Stomach (tissue), 9 donors: ENCODE data around the gene NID2. TPM values are rescaled to one million over a fixed set of nuclear protein-coding genes. Genes with fewer than 3 reads are reported as not detected.

Experiments used
- DNase-seq, 2 donors: peaks; one replicate each; pipeline versions ENCODE4 v3.0.0 to v3.0.0-alpha.2; 2013 to 2019
- H3K27ac ChIP-seq, 5 donors: fragments of 200-600 bp in 4 of 5; sonication (generic) in 4 of 5; one replicate each; pipeline ENCODE4 v1.5.1; 2013 to 2019; ENCODE audit warnings: mild to moderate bottlenecking in 1 of 5, moderate library complexity in 1 of 5
- H3K27me3 ChIP-seq, 3 donors: fragments of 200-600 bp; sonication (generic); one replicate each; pipeline ENCODE4 v1.5.1; 2017 to 2019; ENCODE audit warnings: mixed run types in 1 of 3
- H3K36me3 ChIP-seq, 4 donors: fragments of 200-600 bp; sonication (generic); 1 replicate in 3 of 4; 2 replicates in 1 of 4; pipeline ENCODE4 v1.5.1; 2016 to 2019
- H3K4me1 ChIP-seq, 4 donors: fragments of 200-600 bp; sonication (generic); one replicate each; pipeline ENCODE4 v1.5.1; 2016 to 2019
- H3K4me3 ChIP-seq, 4 donors: fragments of 200-600 bp; sonication (generic) in 3 of 4; one replicate each; pipeline ENCODE4 v1.5.1; 2016 to 2019; ENCODE audit warnings: mild to moderate bottlenecking in 1 of 4
- H3K9me3 ChIP-seq, 4 donors: fragments of 200-600 bp; sonication (generic); one replicate each; pipeline ENCODE4 v1.5.1; 2016 to 2019
- EP300 ChIP-seq: sonication (generic); formaldehyde crosslinking; IDR thresholded peaks from one replicate; pipeline ENCODE4 v1.6.1; 2017; ENCODE audit warnings: antibody characterized with exemption
- POLR2A ChIP-seq, 4 donors: fragments of 450-650 bp; IDR thresholded peaks; one replicate each; pipeline ENCODE4 v1.6.1; 2016; ENCODE audit warnings: antibody characterized with exemption in 4 of 4, control low read depth in 2 of 4, mild to moderate bottlenecking in 1 of 4, moderate library complexity in 1 of 4
- POLR2AphosphoS5 ChIP-seq, 3 donors: sonication (generic); formaldehyde crosslinking; IDR thresholded peaks; one replicate each; pipeline ENCODE4 v1.6.1; 2016; ENCODE audit warnings: antibody characterized with exemption in 3 of 3
- WGBS, 5 donors: extraction: QIAGEN DNeasy Blood & Tissue Kit in 3 of 5; methylation state at CpG; one replicate each; pipeline versions ENCODE4 v1.1.5 to v1.1.7; 2013 to 2018; 5-methylcytosine and 5-hydroxymethylcytosine counted together
- intact Hi-C: fragments of 100-400 bp; cut with DNase I; formaldehyde crosslinking; loops from one replicate; pipeline ENCODE4 v1.15.1; 2023; ENCODE audit warnings: low total_unique reads
- polyA plus RNA-seq, 3 donors: library from polyadenylated mRNA; stranded (reverse); fragments of 200-250 nt; gene quantifications; one replicate each; pipeline ENCODE4 v1.2.3, GENCODE V29; 2013
- total RNA-seq, 5 donors: library from RNA; depleted of rRNA; stranded (reverse); fragments of >200 nt; gene quantifications; one replicate each; pipeline versions ENCODE4 v1.1.0 to v1.2.3, GENCODE V29; 2014 to 2016
- TF ChIP-seq, protein P1 (sequence below), 7 experiments: fragments of 450-650 bp in 4 of 7; fragments of 200-600 bp in 3 of 7; sonication (generic) in 3 of 7; IDR thresholded peaks; one replicate each; pipeline ENCODE4 v1.5.1; 2016 to 2019; ENCODE audit warnings: antibody characterized with exemption in 7 of 7, control low read depth in 2 of 7, mild to moderate bottlenecking in 1 of 7
- donor health status: healthy with polysubstance abuse.
- donor health status: Bipolar disorder and iron deficiency.
- donor health status: healthy.

The NID2 gene
- total and polyA plus RNA-seq, 8 donors, result 1.7 to 67.0 (median 14.2) TPM

DNA sequence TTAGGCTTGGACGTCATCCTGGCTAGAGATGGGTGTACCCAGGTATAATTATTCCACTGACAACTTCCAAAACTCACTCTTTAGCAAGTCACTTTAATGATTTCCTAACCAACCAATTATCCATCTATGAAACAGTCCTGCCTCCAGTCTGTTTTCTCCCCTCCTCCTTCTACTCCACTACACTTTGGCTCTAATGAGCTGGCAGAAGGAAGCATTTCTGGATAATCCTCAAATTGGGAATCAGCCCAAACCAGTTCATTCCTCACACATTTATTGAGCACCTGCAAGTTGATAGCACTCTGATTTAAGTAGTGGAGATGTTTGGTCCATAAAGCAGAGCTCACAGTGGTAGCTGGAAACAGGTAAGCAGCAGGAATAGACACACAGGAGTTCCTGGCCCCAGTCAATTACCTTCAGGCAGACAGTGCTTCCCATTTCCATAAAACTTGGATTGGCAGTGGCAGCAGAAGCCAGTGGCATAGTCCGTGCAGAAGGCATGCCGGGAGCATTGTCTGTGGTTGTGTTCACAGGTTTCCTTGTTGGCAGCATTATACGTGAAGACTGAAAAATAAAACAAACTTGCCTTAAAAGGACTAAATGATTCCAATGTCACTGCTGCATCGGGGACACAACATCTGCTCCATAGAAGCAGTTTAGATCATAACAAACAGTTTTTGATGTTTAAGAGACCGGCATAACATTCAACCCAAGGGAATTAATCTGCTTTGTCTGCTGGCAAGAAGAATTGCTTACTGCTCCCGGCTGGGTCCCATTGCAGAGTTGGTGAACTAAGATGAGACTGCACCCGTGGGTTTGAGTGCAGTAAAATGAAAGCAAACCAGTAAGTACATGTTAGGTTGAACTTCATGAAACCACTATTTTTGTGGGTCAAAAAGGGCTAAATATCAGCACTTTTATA, 26.2 kb downstream of the NID2 start:
- Histone ChIP-seq H3K27me3 (no peaks in the 10 kb centered on the region), H3K36me3 (peaks cover 0 to 46% (median 26%) of the 10 kb centered on the region in 4 donors), H3K27ac (peak overlapping the region in 4 of 5 donors; percentile 4 to 56 (median 32)), H3K4me3 (no peak overlapping the region), H3K4me1 (peaks cover 0 to 54% (median 27%) of the 10 kb centered on the region in 4 donors), H3K9me3 (no peaks in the 10 kb centered on the region)
- intact Hi-C loops, result no loop called here
- no peak for TF ChIP-seq POLR2A (IDR thresholded peaks at IDR 0.05)
- TF ChIP-seq POLR2AphosphoS5 (IDR thresholded peaks at IDR 0.05), result no peak
- TF ChIP-seq, protein P1, sequence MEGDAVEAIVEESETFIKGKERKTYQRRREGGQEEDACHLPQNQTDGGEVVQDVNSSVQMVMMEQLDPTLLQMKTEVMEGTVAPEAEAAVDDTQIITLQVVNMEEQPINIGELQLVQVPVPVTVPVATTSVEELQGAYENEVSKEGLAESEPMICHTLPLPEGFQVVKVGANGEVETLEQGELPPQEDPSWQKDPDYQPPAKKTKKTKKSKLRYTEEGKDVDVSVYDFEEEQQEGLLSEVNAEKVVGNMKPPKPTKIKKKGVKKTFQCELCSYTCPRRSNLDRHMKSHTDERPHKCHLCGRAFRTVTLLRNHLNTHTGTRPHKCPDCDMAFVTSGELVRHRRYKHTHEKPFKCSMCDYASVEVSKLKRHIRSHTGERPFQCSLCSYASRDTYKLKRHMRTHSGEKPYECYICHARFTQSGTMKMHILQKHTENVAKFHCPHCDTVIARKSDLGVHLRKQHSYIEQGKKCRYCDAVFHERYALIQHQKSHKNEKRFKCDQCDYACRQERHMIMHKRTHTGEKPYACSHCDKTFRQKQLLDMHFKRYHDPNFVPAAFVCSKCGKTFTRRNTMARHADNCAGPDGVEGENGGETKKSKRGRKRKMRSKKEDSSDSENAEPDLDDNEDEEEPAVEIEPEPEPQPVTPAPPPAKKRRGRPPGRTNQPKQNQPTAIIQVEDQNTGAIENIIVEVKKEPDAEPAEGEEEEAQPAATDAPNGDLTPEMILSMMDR (IDR thresholded peaks at IDR 0.05), result no peak
- no peak for TF ChIP-seq EP300
- 43 to 62% (median 55%) methylated on average over 8 of the region's 8 CpGs for WGBS, 5 donors
- DNase-seq, result no peak

- Histone ChIP-seq H3K4me3 (no peak overlapping the region), H3K27me3 (no peaks in the 10 kb centered on the region), H3K27ac (no peak overlapping the region), H3K4me1 (peaks cover 0 to 36% (median 19%) of the 10 kb centered on the region in 4 donors), H3K9me3 (no peaks in the 10 kb centered on the region), H3K36me3 (peaks cover 0 to 63% (median 30%) of the 10 kb centered on the region in 4 donors)
- no peak for DNase-seq
- intact Hi-C loops, result no loop called here
- 82 to 92% (median 87%) methylated on average over 7 of the region's 7 CpGs for WGBS, 5 donors
- TF ChIP-seq, protein P1 (IDR thresholded peaks at IDR 0.05), result no peak
- TF ChIP-seq POLR2A (IDR thresholded peaks at IDR 0.05) (no peak), EP300 (no peak), POLR2AphosphoS5 (IDR thresholded peaks at IDR 0.05) (no peak)
Measured at GRCh38 chr14:52040598-52040997, 28.3 kb downstream of the NID2 start.

GRCh38 chr14:52039124-52039815, 29.6 kb downstream of the NID2 start:
- no peaks in the 10 kb centered on the region for H3K9me3 ChIP-seq
- WGBS, 5 donors, result 73 to 92% (median 83%) methylated on average over 7 of the region's 7 CpGs
- no peaks in the 10 kb centered on the region for H3K27me3 ChIP-seq
- intact Hi-C loops, result no loop called here
- TF ChIP-seq POLR2AphosphoS5 (IDR thresholded peaks at IDR 0.05), result no peak
- TF ChIP-seq, protein P1 (IDR thresholded peaks at IDR 0.05), result no peak
- TF ChIP-seq POLR2A (IDR thresholded peaks at IDR 0.05), result no peak
- TF ChIP-seq EP300, result no peak
- no peak overlapping the region for H3K27ac ChIP-seq
- DNase-seq, result no peak
- peaks cover 0 to 69% (median 32%) of the 10 kb centered on the region in 4 donors for H3K36me3 ChIP-seq
- H3K4me3 ChIP-seq, result no peak overlapping the region
- peaks cover 0 to 24% (median 11%) of the 10 kb centered on the region in 4 donors for H3K4me1 ChIP-seq

GRCh38 chr14:52033101-52033642, 35.7 kb downstream of the NID2 start:
- Histone ChIP-seq H3K27ac (peak overlapping the region in 4 of 5 donors; percentile 43 to 67 (median 50)), H3K9me3 (no peaks in the 10 kb centered on the region), H3K27me3 (no peaks in the 10 kb centered on the region), H3K4me3 (no peak overlapping the region), H3K36me3 (peaks cover 0 to 35% (median 9%) of the 10 kb centered on the region in 4 donors), H3K4me1 (peaks cover 0 to 11% (median 0%) of the 10 kb centered on the region in 4 donors)
- no peak for DNase-seq
- 56 to 61% (median 58%) methylated on average over 10 of the region's 10 CpGs for WGBS, 5 donors
- intact Hi-C loops, result no loop called here
- no peak for TF ChIP-seq POLR2A (IDR thresholded peaks at IDR 0.05)
- TF ChIP-seq, protein P1 (IDR thresholded peaks at IDR 0.05), result no peak
